ENCODE data around the gene MAD1L1. TPM values are rescaled to one million over a fixed set of nuclear protein-coding genes. Genes with fewer than 3 reads are reported as not detected.

Gene MAD1L1
- total RNA-seq, 1 experiment from 2014 or later, result 50.8 TPM

DNA sequence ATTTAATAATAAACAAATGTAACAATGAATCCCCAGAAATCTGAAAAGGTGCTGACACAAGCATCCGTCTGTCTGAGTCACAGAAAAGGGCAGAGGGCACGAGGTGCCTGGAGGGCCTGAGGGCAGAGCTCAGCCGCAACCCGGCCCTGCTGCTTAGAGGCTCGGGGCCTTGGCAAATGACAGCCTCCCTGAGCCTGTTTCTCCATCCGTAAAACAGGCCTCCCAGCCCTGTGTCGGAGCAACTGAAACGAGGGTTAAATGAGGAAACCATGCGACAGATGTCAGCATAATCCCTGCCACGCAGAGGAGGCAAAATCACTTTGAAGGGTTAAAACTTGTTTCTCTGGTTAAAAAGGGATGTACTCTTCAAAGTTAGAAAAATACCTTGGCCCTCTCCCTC, 34.2 kb upstream of the MAD1L1 start:
- H3K4me2 ChIP-seq, result peak overlapping the region; percentile 35
- ChIA-PET CTCF (interaction anchor here (1.3 kb wide), 1 partner anchor 81 kb away, joined by 7 read pairs; no protein-coding TSS in a partner anchor), POLR2A (ENCODE audit: unreplicated experiment) (interaction anchor here (0.6 to 0.7 kb wide), 3 partner anchors 12 to 109 kb away, joined by 4 read pairs; no protein-coding TSS in a partner anchor)
- BruUV-seq (replicated peaks), result no TSS peak
- no peaks in the 10 kb centered on the region for H3K36me3 ChIP-seq (ENCODE audit: low read depth)
- H3K4me1 ChIP-seq (replicated peaks; ENCODE audit: insufficient read depth), result peaks cover 41% of the 10 kb centered on the region
- peak; percentile 93 to 96 for DNase-seq
- intact Hi-C loops (cut with micrococcal nuclease; ENCODE audit: unreplicated experiment), result loop anchor here (1.0 to 2.0 kb wide), 2 partner anchors 18 to 47 kb away; partner anchors contain the start of gene SNX8
- H3K9me3 ChIP-seq (ENCODE audit: insufficient read depth, low read depth), result no peaks in the 10 kb centered on the region
- no peak overlapping the region for H2AFZ ChIP-seq
- H3K9me2 ChIP-seq (ENCODE audit: insufficient read depth), result no peaks in the 10 kb centered on the region
- no peaks in the 10 kb centered on the region for H4K20me1 ChIP-seq (ENCODE audit: insufficient read depth)
- H3K79me2 ChIP-seq (ENCODE audit: low read depth), result no peaks in the 10 kb centered on the region
- peak overlapping the region; percentile 86 for H3K27ac ChIP-seq
- H3K4me3 ChIP-seq, result no peak overlapping the region
- peaks cover 38% of the 10 kb centered on the region for H3F3A ChIP-seq (ENCODE audit: insufficient read depth, low read depth)
- H3K27me3 ChIP-seq (ENCODE audit: insufficient read depth, low read depth), result no peaks in the 10 kb centered on the region
- TF ChIP-seq EZH2 (IDR thresholded peaks at IDR 0.05; ENCODE audit: low read depth), result no peak
- TF ChIP-seq, protein P1, sequence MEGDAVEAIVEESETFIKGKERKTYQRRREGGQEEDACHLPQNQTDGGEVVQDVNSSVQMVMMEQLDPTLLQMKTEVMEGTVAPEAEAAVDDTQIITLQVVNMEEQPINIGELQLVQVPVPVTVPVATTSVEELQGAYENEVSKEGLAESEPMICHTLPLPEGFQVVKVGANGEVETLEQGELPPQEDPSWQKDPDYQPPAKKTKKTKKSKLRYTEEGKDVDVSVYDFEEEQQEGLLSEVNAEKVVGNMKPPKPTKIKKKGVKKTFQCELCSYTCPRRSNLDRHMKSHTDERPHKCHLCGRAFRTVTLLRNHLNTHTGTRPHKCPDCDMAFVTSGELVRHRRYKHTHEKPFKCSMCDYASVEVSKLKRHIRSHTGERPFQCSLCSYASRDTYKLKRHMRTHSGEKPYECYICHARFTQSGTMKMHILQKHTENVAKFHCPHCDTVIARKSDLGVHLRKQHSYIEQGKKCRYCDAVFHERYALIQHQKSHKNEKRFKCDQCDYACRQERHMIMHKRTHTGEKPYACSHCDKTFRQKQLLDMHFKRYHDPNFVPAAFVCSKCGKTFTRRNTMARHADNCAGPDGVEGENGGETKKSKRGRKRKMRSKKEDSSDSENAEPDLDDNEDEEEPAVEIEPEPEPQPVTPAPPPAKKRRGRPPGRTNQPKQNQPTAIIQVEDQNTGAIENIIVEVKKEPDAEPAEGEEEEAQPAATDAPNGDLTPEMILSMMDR (conservative IDR thresholded peaks at IDR 0.05), result no peak

DNA sequence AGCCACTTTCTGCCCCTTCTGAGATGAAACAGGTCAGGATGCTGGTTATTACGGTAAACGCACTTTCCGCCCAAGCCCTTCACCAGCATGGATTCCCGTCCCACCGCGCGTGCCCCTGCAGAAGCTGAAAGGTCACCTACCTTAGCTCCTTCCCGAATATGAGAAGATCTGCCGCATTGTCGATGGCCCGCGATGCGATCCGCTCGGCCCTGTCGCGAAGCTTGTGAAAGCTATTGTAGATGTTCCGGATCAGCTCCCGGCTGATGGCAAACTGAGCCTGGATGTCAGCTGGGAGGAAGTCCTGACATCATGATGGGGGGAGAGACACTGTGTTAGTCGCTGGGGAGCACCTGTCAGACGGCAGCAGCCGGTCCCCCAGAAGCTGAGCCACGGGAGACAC, 31.4 kb upstream of the MAD1L1 start:
- H3K79me2 ChIP-seq (ENCODE audit: low read depth), result no peaks in the 10 kb centered on the region
- H3K4me3 ChIP-seq, result no peak overlapping the region
- H3K27me3 ChIP-seq (ENCODE audit: insufficient read depth, low read depth), result no peaks in the 10 kb centered on the region
- peaks cover 43% of the 10 kb centered on the region for H3K4me1 ChIP-seq (replicated peaks; ENCODE audit: insufficient read depth)
- no peaks in the 10 kb centered on the region for H3K9me3 ChIP-seq (ENCODE audit: insufficient read depth, low read depth)
- H3K36me3 ChIP-seq (ENCODE audit: low read depth), result no peaks in the 10 kb centered on the region
- no peak overlapping the region for H3K4me2 ChIP-seq
- DNase-seq, result no peak
- ChIA-PET CTCF (no interaction called here), POLR2A (ENCODE audit: unreplicated experiment) (no interaction called here)
- no peak overlapping the region for H2AFZ ChIP-seq
- no peaks in the 10 kb centered on the region for H3K9me2 ChIP-seq (ENCODE audit: insufficient read depth)
- no peaks in the 10 kb centered on the region for H4K20me1 ChIP-seq (ENCODE audit: insufficient read depth)
- no peak overlapping the region for H3K27ac ChIP-seq
- intact Hi-C loops (cut with micrococcal nuclease; ENCODE audit: unreplicated experiment), result no loop called here
- BruUV-seq (replicated peaks), result no TSS peak
- peaks cover 41% of the 10 kb centered on the region for H3F3A ChIP-seq (ENCODE audit: insufficient read depth, low read depth)
- TF ChIP-seq, protein P1 (conservative IDR thresholded peaks at IDR 0.05), result no peak
- TF ChIP-seq EZH2 (IDR thresholded peaks at IDR 0.05; ENCODE audit: low read depth), result no peak

DNA sequence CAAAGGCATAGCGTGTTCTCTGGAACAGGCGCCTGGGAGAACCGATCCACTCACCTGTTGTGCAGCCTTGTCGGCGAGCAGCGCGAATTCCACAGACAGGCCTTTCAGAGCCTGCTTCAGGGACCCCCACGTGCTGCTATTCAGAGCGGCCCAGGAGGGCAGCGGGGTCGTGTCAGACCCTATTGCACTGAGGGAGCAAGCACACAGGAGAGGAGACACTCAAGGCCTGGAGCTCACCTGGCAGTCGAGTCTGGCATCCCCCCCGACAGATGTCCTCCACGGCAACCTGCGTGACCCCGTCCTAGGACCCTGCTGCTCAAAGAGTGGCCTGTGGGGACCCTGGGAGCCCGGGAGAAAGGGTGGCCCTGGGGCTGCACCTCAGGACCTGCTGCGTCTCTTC, 30.4 kb upstream of the MAD1L1 start:
- peaks cover 38% of the 10 kb centered on the region for H3F3A ChIP-seq (ENCODE audit: insufficient read depth, low read depth)
- no peaks in the 10 kb centered on the region for H4K20me1 ChIP-seq (ENCODE audit: insufficient read depth)
- ChIA-PET POLR2A (ENCODE audit: unreplicated experiment) (no interaction called here), CTCF (no interaction called here)
- no peaks in the 10 kb centered on the region for H3K9me2 ChIP-seq (ENCODE audit: insufficient read depth)
- no peak overlapping the region for H2AFZ ChIP-seq
- no peak overlapping the region for H3K27ac ChIP-seq
- no peak for DNase-seq
- no peak for TF ChIP-seq EZH2 (IDR thresholded peaks at IDR 0.05; ENCODE audit: low read depth)
- TF ChIP-seq, protein P1 (conservative IDR thresholded peaks at IDR 0.05), result no peak
- no TSS peak for BruUV-seq (replicated peaks)
- 0 out of 2 replicates have a peak, but pooled peaks cover 3% of the 10 kb centered on the region for H3K79me2 ChIP-seq (ENCODE audit: low read depth)
- no peaks in the 10 kb centered on the region for H3K9me3 ChIP-seq (ENCODE audit: insufficient read depth, low read depth)
- peaks cover 43% of the 10 kb centered on the region for H3K4me1 ChIP-seq (replicated peaks; ENCODE audit: insufficient read depth)
- intact Hi-C loops (cut with micrococcal nuclease; ENCODE audit: unreplicated experiment), result no loop called here
- H3K36me3 ChIP-seq (ENCODE audit: low read depth), result no peaks in the 10 kb centered on the region
- H3K4me3 ChIP-seq, result no peak overlapping the region
- H3K27me3 ChIP-seq (ENCODE audit: insufficient read depth, low read depth), result no peaks in the 10 kb centered on the region
- H3K4me2 ChIP-seq, result no peak overlapping the region

Data from PC-9 (cell line).